Astrocyte (in vitro differentiated cells and primary cell): Measurements from ENCODE around the gene LEP. TPM values are rescaled to one million over a fixed set of nuclear protein-coding genes. Genes with fewer than 3 reads are reported as not detected.

Experiments
- DNase-seq: peaks from one replicate; pipeline ENCODE4 v3.0.0-alpha.2; 2010; ENCODE audit warnings: low read depth
- FAIRE-seq: peaks from 2 replicates; lab custom pipeline; 2011; peaks lifted over from hg19 to GRCh38; lab: Jason Lieb, UNC
- H2AFZ ChIP-seq: 2 replicates; pipeline ENCODE4 v1.6.0; 2012; ENCODE audit warnings: low read depth, low read length, inconsistent platforms
- H3K27ac ChIP-seq: 2 replicates; pipeline ENCODE4 v1.5.1; 2011; ENCODE audit warnings: low read depth, low read length, inconsistent platforms
- H3K27me3 ChIP-seq: 2 replicates; pipeline ENCODE4 v1.6.0; 2011; ENCODE audit warnings: low read length, inconsistent platforms; ENCODE audit not compliant: insufficient read depth
- H3K36me3 ChIP-seq: 2 replicates; pipeline ENCODE4 v1.5.1; 2011; ENCODE audit warnings: low read length, inconsistent platforms; ENCODE audit not compliant: insufficient read depth
- H3K4me1 ChIP-seq: 2 replicates; pipeline ENCODE4 v1.5.1; 2011; ENCODE audit warnings: low read length, inconsistent platforms; ENCODE audit not compliant: insufficient read depth
- H3K4me2 ChIP-seq: 2 replicates; pipeline ENCODE4 v1.6.0; 2012; ENCODE audit warnings: low read length, inconsistent platforms
- H3K4me3 ChIP-seq: 2 replicates; pipeline ENCODE4 v1.5.1; 2011; ENCODE audit warnings: low read depth, mild to moderate bottlenecking, low read length, inconsistent platforms; ENCODE audit not compliant: insufficient read depth
- H3K79me2 ChIP-seq: 2 replicates; pipeline ENCODE4 v1.6.0; 2012; ENCODE audit warnings: mild to moderate bottlenecking, low read length, inconsistent platforms; ENCODE audit not compliant: insufficient read depth
- H3K9ac ChIP-seq: 2 replicates; pipeline ENCODE4 v1.6.0; 2012; ENCODE audit warnings: mild to moderate bottlenecking, low read length, inconsistent platforms
- H3K9me3 ChIP-seq: 2 replicates; pipeline ENCODE4 v1.5.1; 2012; ENCODE audit warnings: low read depth, mild to moderate bottlenecking, low read length, inconsistent platforms; ENCODE audit not compliant: insufficient read depth
- H4K20me1 ChIP-seq: 2 replicates; pipeline ENCODE4 v1.6.0; 2012; ENCODE audit warnings: low read length, inconsistent platforms; ENCODE audit not compliant: insufficient read depth
- H3K27ac Mint-ChIP-seq: one replicate; pipeline ENCODE4 v1.8.0; 2021; ENCODE audit warnings: mild to moderate bottlenecking, mixed read lengths; ENCODE audit not compliant: unreplicated experiment
- H3K27me3 Mint-ChIP-seq: one replicate; pipeline ENCODE4 v1.8.0; 2021; ENCODE audit warnings: low read depth, mixed read lengths; ENCODE audit not compliant: unreplicated experiment
- H3K36me3 Mint-ChIP-seq: one replicate; pipeline ENCODE4 v1.8.0; 2021; ENCODE audit warnings: low read depth, mixed read lengths; ENCODE audit not compliant: unreplicated experiment
- H3K4me1 Mint-ChIP-seq: one replicate; pipeline ENCODE4 v1.8.0; 2021; ENCODE audit warnings: low read depth, mixed read lengths; ENCODE audit not compliant: unreplicated experiment
- H3K4me3 Mint-ChIP-seq: one replicate; pipeline ENCODE4 v1.8.0; 2021; ENCODE audit warnings: mild to moderate bottlenecking, moderate library complexity, mixed read lengths; ENCODE audit not compliant: unreplicated experiment
- H3K9me3 Mint-ChIP-seq: one replicate; pipeline ENCODE4 v1.8.0; 2021; ENCODE audit warnings: mild to moderate bottlenecking, mixed read lengths; ENCODE audit not compliant: unreplicated experiment
- CTCF ChIP-seq: IDR thresholded peaks from 2 replicates; pipeline ENCODE4 v1.5.1; 2011; ENCODE audit warnings: low read depth, mild to moderate bottlenecking, inconsistent platforms, low read length, moderate library complexity; ENCODE audit not compliant: insufficient read depth
- EZH2 ChIP-seq: IDR thresholded peaks from 2 replicates; pipeline ENCODE4 v1.6.1; 2012; ENCODE audit warnings: mild to moderate bottlenecking, low read length, inconsistent platforms; ENCODE audit not compliant: insufficient read depth
- total RNA-seq: library from RNA; stranded (reverse); gene quantifications from 2 replicates; pipeline ENCODE4 v1.2.1, GENCODE V29; 2021

The LEP gene
- total RNA-seq, 1 donor from 2014 or later: not detected

DNA sequence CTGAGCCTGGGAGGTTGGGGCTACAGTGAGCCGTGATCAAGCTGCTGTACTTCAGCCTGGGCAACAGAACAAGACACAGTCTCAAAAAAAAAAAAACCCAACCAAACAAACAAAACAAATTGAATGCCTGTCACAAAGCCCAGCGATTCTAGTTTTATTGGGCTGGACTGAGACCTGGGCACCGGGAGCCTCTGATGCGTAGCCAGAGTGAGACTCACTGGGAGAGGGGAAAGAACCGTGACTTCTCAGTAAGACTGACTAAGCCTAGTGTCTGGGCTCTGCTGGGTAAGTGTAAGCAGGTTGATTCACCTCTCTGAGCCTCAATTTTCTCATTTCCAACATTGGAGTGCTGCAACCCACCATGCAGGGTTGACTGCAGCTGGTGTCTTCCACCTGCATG is 10.1 kb upstream of the LEP start:
- Histone ChIP-seq H3K4me2 (no peak overlapping the region), H3K9ac (no peak overlapping the region), H2AFZ (no peak overlapping the region), H3K27me3 (peaks cover 16% of the 10 kb centered on the region), H3K36me3 (no peaks in the 10 kb centered on the region), H3K27ac (no peak overlapping the region), H3K79me2 (no peaks in the 10 kb centered on the region), H3K9me3 (no peaks in the 10 kb centered on the region), H3K4me3 (no peak overlapping the region), H3K4me1 (no peaks in the 10 kb centered on the region), H4K20me1 (no peaks in the 10 kb centered on the region)
- DNase-seq: no peak
- no peak for FAIRE-seq
- no peak for TF ChIP-seq CTCF
- no peak for TF ChIP-seq EZH2
- Mint-ChIP-seq H3K27ac (no peak overlapping the region), H3K27me3 (peaks cover 43% of the 10 kb centered on the region), H3K9me3 (peaks cover 2% of the 10 kb centered on the region), H3K4me1 (peaks cover 4% of the 10 kb centered on the region), H3K36me3 (no peaks in the 10 kb centered on the region), H3K4me3 (no peak overlapping the region)

GRCh38 chr7:128231677-128232076 is 9.4 kb upstream of the LEP start:
- peaks cover 41% of the 10 kb centered on the region for H3K27me3 Mint-ChIP-seq
- DNase-seq: no peak
- H3K36me3 Mint-ChIP-seq: no peaks in the 10 kb centered on the region
- H3K27me3 ChIP-seq: peaks cover 16% of the 10 kb centered on the region
- peaks cover 2% of the 10 kb centered on the region for H3K9me3 Mint-ChIP-seq
- H3K9ac ChIP-seq: no peak overlapping the region
- H3K27ac ChIP-seq: no peak overlapping the region
- no peaks in the 10 kb centered on the region for H3K36me3 ChIP-seq
- H3K79me2 ChIP-seq: no peaks in the 10 kb centered on the region
- no peak for FAIRE-seq
- no peak overlapping the region for H3K4me3 Mint-ChIP-seq
- H3K4me3 ChIP-seq: no peak overlapping the region
- no peak overlapping the region for H2AFZ ChIP-seq
- no peak overlapping the region for H3K4me2 ChIP-seq
- no peaks in the 10 kb centered on the region for H3K4me1 ChIP-seq
- H3K27ac Mint-ChIP-seq: no peak overlapping the region
- H3K9me3 ChIP-seq: no peaks in the 10 kb centered on the region
- peaks cover 4% of the 10 kb centered on the region for H3K4me1 Mint-ChIP-seq
- no peaks in the 10 kb centered on the region for H4K20me1 ChIP-seq
- no peak for TF ChIP-seq EZH2
- TF ChIP-seq CTCF: no peak

DNA sequence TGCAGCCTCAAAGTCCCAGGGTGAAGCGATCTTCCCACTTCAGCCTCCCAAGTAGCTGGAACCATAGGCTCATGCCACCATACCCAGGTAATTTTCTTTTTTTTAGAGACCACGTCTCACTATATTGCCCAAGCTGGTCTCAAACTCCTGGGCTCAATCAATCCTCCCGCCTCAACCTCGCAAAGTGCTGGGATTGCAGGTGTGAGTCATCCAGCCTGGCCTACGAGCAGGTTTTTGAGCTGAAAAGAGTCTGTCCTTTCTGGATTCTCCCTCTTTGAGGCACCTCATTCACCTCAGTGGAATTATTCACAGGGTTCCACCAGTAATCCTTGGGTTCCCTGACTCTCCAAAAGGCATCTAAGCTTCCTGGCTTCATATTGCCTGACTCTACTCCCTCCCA is 7.6 kb upstream of the LEP start:
- Histone ChIP-seq H3K9me3 (no peaks in the 10 kb centered on the region), H3K4me2 (no peak overlapping the region), H3K79me2 (no peaks in the 10 kb centered on the region), H3K36me3 (no peaks in the 10 kb centered on the region), H3K4me3 (no peak overlapping the region), H3K27me3 (peaks cover 16% of the 10 kb centered on the region), H3K4me1 (peaks cover 5% of the 10 kb centered on the region), H2AFZ (no peak overlapping the region), H3K9ac (no peak overlapping the region), H4K20me1 (no peaks in the 10 kb centered on the region), H3K27ac (no peak overlapping the region)
- Mint-ChIP-seq H3K4me3 (no peak overlapping the region), H3K9me3 (peaks cover 5% of the 10 kb centered on the region), H3K27ac (no peak overlapping the region), H3K27me3 (peaks cover 35% of the 10 kb centered on the region), H3K36me3 (no peaks in the 10 kb centered on the region), H3K4me1 (peaks cover 6% of the 10 kb centered on the region)
- FAIRE-seq (no peak), DNase-seq (no peak)
- TF ChIP-seq CTCF (no peak), EZH2 (no peak)
